T47D (cell line): Measurements from ENCODE around the gene TNKS1BP1.
"Not testable (repeated sequence)": the region's sequence is repeated elsewhere in the genome, so short reads cannot be mapped to it uniquely, and the experiment has no call there.

ENCODE experiments used
- DNase-seq, 2 experiments: peaks; one replicate each; pipeline versions ENCODE4 v3.0.0 to v3.0.0-alpha.2; 2011 to 2012; ENCODE audit warnings: low read depth in 1 of 2, low spot score in 1 of 2
- JUND ChIP-seq: IDR thresholded peaks from 2 replicates; pipeline ENCODE4 v1.6.1; 2012; ENCODE audit warnings: low read depth
- in situ Hi-C: cut with HindIII; loops from 2 replicates; pipeline ENCODE4 v1.10.0; 2016; ENCODE audit warnings: low sequenced_read_pairs, low pct_unique_long_range_greater_than_20kb

TNKS1BP1 gene

GRCh38 chr11:57324886-57325734, at the start of gene TNKS1BP1:
TSS of gene TNKS1BP1 (minus strand) at chr11:57324952. CDS start at chr11:57321885, 3,067 bp downstream.
- DNase-seq, result peak; percentile 97 to 99
- in situ Hi-C loops, result no loop called here
- no peak for TF ChIP-seq JUND

- DNase-seq, result no peak
- TF ChIP-seq JUND, result no peak
- in situ Hi-C loops, result no loop called here
Observed at GRCh38 chr11:57373146-57373545, 48.4 kb upstream of the TNKS1BP1 start.

- DNase-seq, result no peak
- in situ Hi-C loops, result no loop called here
Observed at GRCh38 chr11:57370941-57371340, 46.2 kb upstream of the TNKS1BP1 start.

GRCh38 chr11:57370251-57370650, 45.5 kb upstream of the TNKS1BP1 start:
- no peak for TF ChIP-seq JUND
- in situ Hi-C loops, result no loop called here
- DNase-seq, result no peak

More at GRCh38 chr11:57370941-57371340, 46.2 kb upstream of the TNKS1BP1 start:
- TF ChIP-seq JUND, result no peak

GRCh38 chr11:57368845-57369232, 44.1 kb upstream of the TNKS1BP1 start:
- DNase-seq, result no peak
- in situ Hi-C loops, result no loop called here
- no peak for TF ChIP-seq JUND

GRCh38 chr11:57368106-57368844, 43.5 kb upstream of the TNKS1BP1 start:
- in situ Hi-C loops, result no loop called here
- TF ChIP-seq JUND, result no peak
- no peak for DNase-seq

- TF ChIP-seq JUND, result no peak
- no peak for DNase-seq
Observed at GRCh38 chr11:57364851-57365660, 40.3 kb upstream of the TNKS1BP1 start.

GRCh38 chr11:57363131-57364080, 38.7 kb upstream of the TNKS1BP1 start:
- in situ Hi-C loops, result no loop called here
- DNase-seq, result no peak
- no peak for TF ChIP-seq JUND

More at GRCh38 chr11:57364851-57365660, 40.3 kb upstream of the TNKS1BP1 start:
- in situ Hi-C loops, result no loop called here

- TF ChIP-seq JUND, result no peak
- in situ Hi-C loops, result no loop called here
- no peak for DNase-seq
Observed at GRCh38 chr11:57361926-57362325, 37.2 kb upstream of the TNKS1BP1 start.

GRCh38 chr11:57361420-57361819, 36.7 kb upstream of the TNKS1BP1 start:
- in situ Hi-C loops, DNase-seq: not testable (repeated sequence)

GRCh38 chr11:57360991-57361390, 36.2 kb upstream of the TNKS1BP1 start:
- TF ChIP-seq JUND, result no peak
- in situ Hi-C loops, result no loop called here
- DNase-seq, result no peak
